OCI-LY1 (cell line): ENCODE measurements around the gene TSPAN32.
"Not testable (repeated sequence)": the region's sequence is repeated elsewhere in the genome, so short reads cannot be mapped to it uniquely, and the experiment has no call there.

Experiments used
- H2AFZ ChIP-seq: fragments of 200-600 bp; sonication (generic), shearing (Covaris generic); 2 replicates; pipeline ENCODE4 v1.6.0; 2014; ENCODE audit warnings: antibody characterized with exemption, mild to moderate bottlenecking, low read length
- H3F3A ChIP-seq: fragments of 200-600 bp; sonication (generic), shearing (Covaris generic); 2 replicates; pipeline ENCODE4 v1.6.0; 2014; ENCODE audit warnings: mild to moderate bottlenecking, antibody characterized with exemption, low read length, moderate library complexity; ENCODE audit not compliant: insufficient read depth
- H3K27ac ChIP-seq: fragments of 200-600 bp; sonication (generic); 2 replicates; pipeline ENCODE4 v1.5.1; 2014; ENCODE audit warnings: low read length, mixed run types, mild to moderate bottlenecking, low read depth; ENCODE audit not compliant: poor library complexity, severe bottlenecking
- H3K27me3 ChIP-seq: fragments of 200-600 bp; sonication (generic); 2 replicates; pipeline ENCODE4 v1.6.0; 2014; ENCODE audit warnings: antibody characterized with exemption, mild to moderate bottlenecking, low read length, moderate library complexity; ENCODE audit not compliant: insufficient read depth
- H3K36me3 ChIP-seq: fragments of 200-600 bp; sonication (generic); 2 replicates; pipeline ENCODE4 v1.6.1; 2014; ENCODE audit warnings: mild to moderate bottlenecking, antibody characterized with exemption, low read length, moderate library complexity, mixed read lengths; ENCODE audit not compliant: insufficient read depth
- H3K4me1 ChIP-seq: fragments of 200-600 bp; sonication (generic); 2 replicates; pipeline ENCODE4 v1.5.1; 2014; ENCODE audit warnings: mild to moderate bottlenecking, low read length, moderate library complexity; ENCODE audit not compliant: insufficient read depth, severe bottlenecking
- H3K4me2 ChIP-seq: fragments of 200-600 bp; sonication (generic), shearing (Covaris generic); 2 replicates; pipeline ENCODE4 v1.6.1; 2014; ENCODE audit warnings: low read length
- H3K4me3 ChIP-seq: fragments of 200-600 bp; sonication (generic); 2 replicates; pipeline ENCODE4 v1.5.1; 2014; ENCODE audit warnings: low read length, low read depth, mild to moderate bottlenecking, mixed read lengths; ENCODE audit not compliant: poor library complexity, severe bottlenecking
- H3K79me2 ChIP-seq: fragments of 200-600 bp; shearing (Covaris generic); 2 replicates; pipeline ENCODE4 v1.6.1; 2016; ENCODE audit warnings: mixed run types, low read length, mixed read lengths; ENCODE audit not compliant: insufficient read depth
- H3K9ac ChIP-seq: fragments of 200-600 bp; sonication (generic), shearing (Covaris generic); 2 replicates; pipeline ENCODE4 v1.6.1; 2014; ENCODE audit warnings: mild to moderate bottlenecking, low read length, mixed read lengths
- H3K9me2 ChIP-seq: fragments of 200-600 bp; sonication (generic), shearing (Covaris generic); 2 replicates; pipeline ENCODE4 v1.6.1; 2014; ENCODE audit warnings: low read depth, mild to moderate bottlenecking, low read length, mixed read lengths
- H3K9me3 ChIP-seq: fragments of 200-600 bp; shearing (Covaris generic); 2 replicates; pipeline ENCODE4 v1.6.1; 2014; ENCODE audit warnings: low read length, mixed read lengths
- H4K20me1 ChIP-seq: fragments of 200-600 bp; sonication (generic), shearing (Covaris generic); 2 replicates; pipeline ENCODE4 v1.6.0; 2016; ENCODE audit warnings: mild to moderate bottlenecking, low read length; ENCODE audit not compliant: insufficient read depth
- EZH2 ChIP-seq: fragments of 200-600 bp; sonication (generic), shearing (Covaris generic); IDR thresholded peaks from 2 replicates; pipeline ENCODE4 v1.8.0; 2017; ENCODE audit warnings: borderline replicate concordance, mixed run types, mild to moderate bottlenecking, antibody characterized with exemption, low read length, moderate library complexity, mixed read lengths
- TF ChIP-seq, protein P1 (sequence below): fragments of 200-600 bp; sonication (generic), shearing (Covaris generic); IDR thresholded peaks from 2 replicates; pipeline ENCODE4 v1.5.1; 2017; ENCODE audit warnings: mild to moderate bottlenecking, antibody characterized with exemption, low read length, moderate library complexity, mixed read lengths

Gene TSPAN32

DNA sequence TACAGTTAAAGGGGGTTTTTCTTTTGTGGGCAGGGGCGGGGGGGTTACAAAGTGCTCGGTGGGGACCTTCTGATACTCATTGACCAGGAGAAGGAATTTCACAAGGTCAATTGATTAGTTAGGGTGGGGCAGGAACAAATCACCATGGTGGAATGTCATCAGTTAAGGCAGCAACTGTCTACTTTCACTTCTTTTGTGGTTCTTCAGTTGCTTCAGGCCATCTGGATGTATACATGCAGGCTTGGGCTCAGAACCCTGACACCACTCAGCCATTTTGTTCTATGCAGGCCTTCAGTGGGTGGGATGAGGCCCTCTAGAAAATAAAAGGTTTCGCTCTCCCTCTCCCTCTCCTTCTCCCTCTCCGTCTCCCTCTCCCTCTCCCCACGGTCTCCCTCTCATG lies 29.6 kb downstream of the TSPAN32 start:
- no peaks in the 10 kb centered on the region for H3K27me3 ChIP-seq
- no peak overlapping the region for H3K4me2 ChIP-seq
- no peaks in the 10 kb centered on the region for H4K20me1 ChIP-seq
- H3K4me3 ChIP-seq, result no peak overlapping the region
- no peaks in the 10 kb centered on the region for H3K4me1 ChIP-seq
- no peaks in the 10 kb centered on the region for H3K79me2 ChIP-seq
- TF ChIP-seq EZH2, result no peak
- TF ChIP-seq, protein P1, sequence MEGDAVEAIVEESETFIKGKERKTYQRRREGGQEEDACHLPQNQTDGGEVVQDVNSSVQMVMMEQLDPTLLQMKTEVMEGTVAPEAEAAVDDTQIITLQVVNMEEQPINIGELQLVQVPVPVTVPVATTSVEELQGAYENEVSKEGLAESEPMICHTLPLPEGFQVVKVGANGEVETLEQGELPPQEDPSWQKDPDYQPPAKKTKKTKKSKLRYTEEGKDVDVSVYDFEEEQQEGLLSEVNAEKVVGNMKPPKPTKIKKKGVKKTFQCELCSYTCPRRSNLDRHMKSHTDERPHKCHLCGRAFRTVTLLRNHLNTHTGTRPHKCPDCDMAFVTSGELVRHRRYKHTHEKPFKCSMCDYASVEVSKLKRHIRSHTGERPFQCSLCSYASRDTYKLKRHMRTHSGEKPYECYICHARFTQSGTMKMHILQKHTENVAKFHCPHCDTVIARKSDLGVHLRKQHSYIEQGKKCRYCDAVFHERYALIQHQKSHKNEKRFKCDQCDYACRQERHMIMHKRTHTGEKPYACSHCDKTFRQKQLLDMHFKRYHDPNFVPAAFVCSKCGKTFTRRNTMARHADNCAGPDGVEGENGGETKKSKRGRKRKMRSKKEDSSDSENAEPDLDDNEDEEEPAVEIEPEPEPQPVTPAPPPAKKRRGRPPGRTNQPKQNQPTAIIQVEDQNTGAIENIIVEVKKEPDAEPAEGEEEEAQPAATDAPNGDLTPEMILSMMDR, result no peak
- H3F3A ChIP-seq, result no peaks in the 10 kb centered on the region
- H3K9me3 ChIP-seq, result peaks cover 7% of the 10 kb centered on the region; the same call in 1 of the 2 replicates
- no peaks in the 10 kb centered on the region for H3K36me3 ChIP-seq
- no peak overlapping the region for H3K9ac ChIP-seq
- H3K9me2 ChIP-seq, result no peaks in the 10 kb centered on the region
- no peak overlapping the region for H3K27ac ChIP-seq
- no peak overlapping the region for H2AFZ ChIP-seq

DNA sequence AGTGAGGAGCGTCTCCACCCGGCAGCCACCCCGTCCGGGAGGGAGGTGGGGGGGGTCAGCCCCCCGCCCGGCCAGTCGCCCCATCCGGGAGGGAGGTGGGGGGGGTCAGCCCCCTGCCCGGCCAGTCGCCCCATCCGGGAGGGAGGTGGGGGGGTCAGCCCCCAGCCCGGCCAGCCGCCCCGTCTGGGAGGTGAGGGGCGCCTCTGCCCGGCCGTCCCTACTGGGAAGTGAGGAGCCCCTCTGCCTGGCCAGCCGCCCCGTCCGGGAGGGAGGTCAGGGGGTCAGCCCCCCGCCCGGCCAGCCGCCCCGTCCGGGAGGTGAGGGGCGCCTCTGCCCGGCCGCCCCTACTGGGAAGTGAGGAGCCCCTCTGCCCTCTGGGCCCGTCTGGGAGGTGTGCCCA lies 30.8 kb downstream of the TSPAN32 start:
- H3K9ac ChIP-seq, H3K27me3 ChIP-seq, H3K9me3 ChIP-seq, H2AFZ ChIP-seq, H3K4me1 ChIP-seq, H3K27ac ChIP-seq, H3K9me2 ChIP-seq, H3K4me2 ChIP-seq, H3K4me3 ChIP-seq, H3K36me3 ChIP-seq, H4K20me1 ChIP-seq, H3F3A ChIP-seq, H3K79me2 ChIP-seq: not testable (repeated sequence)

DNA sequence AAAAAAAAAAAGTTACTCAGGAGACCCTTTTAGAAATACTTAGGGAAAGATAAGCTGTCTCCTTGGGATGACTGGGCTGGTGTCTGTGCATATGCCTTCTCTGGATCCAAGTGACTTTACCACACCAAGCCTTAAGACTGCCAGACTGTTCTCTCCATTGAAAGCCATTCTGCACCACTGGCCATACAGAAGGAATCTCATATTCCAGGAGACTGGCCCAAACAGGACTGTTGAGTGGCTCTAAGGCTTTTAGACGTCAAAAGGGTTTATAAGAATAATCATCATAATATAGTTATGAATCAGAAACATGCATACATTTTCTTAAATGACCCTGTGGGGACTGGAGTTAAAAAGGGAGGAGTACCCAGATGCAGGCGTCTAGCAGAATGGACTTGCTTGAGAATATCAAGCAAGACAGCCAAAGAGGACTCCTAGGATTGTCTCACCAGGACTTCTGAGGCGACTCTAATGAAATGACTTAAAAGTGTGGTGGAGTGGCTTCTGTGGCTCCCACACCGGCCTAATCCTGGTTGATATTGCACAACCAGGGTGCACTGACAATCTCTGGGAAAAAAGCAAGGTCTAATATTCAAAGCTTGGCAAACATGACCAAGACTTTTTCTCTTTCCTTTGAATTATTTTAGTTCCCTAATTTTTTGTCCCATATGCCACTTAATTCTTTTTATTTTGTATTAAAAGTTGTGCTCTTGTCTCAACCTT lies 31.8 kb downstream of the TSPAN32 start:
- not testable (repeated sequence) for H3K4me1 ChIP-seq, H4K20me1 ChIP-seq, H3K27ac ChIP-seq, H3K4me2 ChIP-seq, H3K9me3 ChIP-seq, H3F3A ChIP-seq, H2AFZ ChIP-seq, H3K9me2 ChIP-seq, H3K79me2 ChIP-seq, H3K4me3 ChIP-seq, H3K36me3 ChIP-seq, H3K27me3 ChIP-seq, H3K9ac ChIP-seq

DNA sequence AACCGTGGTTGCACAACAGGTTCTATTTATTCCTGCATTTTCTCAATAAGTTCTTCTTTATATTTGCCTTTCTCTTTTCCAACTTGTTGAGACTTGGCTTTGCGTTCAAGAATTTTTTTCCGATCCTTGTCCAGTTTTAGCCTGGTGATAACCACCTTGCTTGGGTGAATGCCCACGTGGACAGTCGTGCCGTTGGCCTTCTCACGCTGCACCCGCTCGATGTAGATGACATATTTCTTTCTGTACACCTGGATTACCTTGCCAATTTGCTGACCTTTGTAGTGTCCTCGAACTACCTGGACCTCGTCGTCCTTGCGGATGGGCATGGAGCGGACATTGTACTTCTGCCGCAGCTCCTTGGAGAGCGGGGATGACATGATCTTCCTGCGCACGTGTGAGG lies 33.5 kb downstream of the TSPAN32 start:
- H3K9me2 ChIP-seq, H3K9me3 ChIP-seq, H3K79me2 ChIP-seq, H3F3A ChIP-seq, H2AFZ ChIP-seq, H3K36me3 ChIP-seq, H3K4me3 ChIP-seq, H3K4me2 ChIP-seq, H4K20me1 ChIP-seq, H3K27me3 ChIP-seq, H3K9ac ChIP-seq, H3K4me1 ChIP-seq, H3K27ac ChIP-seq: not testable (repeated sequence)

DNA sequence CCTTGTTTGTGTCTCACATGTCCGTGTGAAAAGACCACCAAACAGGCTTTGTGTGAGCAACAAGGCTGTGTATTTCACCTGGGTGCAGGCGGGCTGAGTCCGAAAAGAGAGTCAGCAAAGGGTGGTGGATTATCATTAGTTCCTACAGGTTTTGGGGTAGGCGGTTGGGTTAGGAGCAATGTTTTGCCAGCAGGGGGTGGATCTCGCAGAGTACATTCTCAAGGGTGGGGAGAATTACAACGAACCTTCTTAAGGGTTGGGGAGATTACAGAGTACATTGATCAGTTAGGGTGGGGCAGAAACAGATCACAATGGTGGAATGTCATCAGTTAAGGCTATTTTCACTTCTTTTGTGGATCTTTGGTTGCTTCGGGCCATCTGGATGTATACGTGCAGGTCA lies 36.9 kb downstream of the TSPAN32 start:
- H3K36me3 ChIP-seq, H3K4me2 ChIP-seq, H3K27me3 ChIP-seq, H2AFZ ChIP-seq, H3K79me2 ChIP-seq, H4K20me1 ChIP-seq, H3K9me3 ChIP-seq, H3K27ac ChIP-seq, H3K9me2 ChIP-seq, H3F3A ChIP-seq, H3K4me3 ChIP-seq, H3K4me1 ChIP-seq, H3K9ac ChIP-seq: not testable (repeated sequence)
- TF ChIP-seq, protein P1, result peak; percentile 13; the same call in 1 of the 2 replicates
